ENCODE measurements around the gene CLPTM1L.

- TF ChIP-seq SMC3 (conservative IDR thresholded peaks at IDR 0.05; ENCODE audit: poor library complexity) (no peak), EP300 (conservative IDR thresholded peaks at IDR 0.05; ENCODE audit: poor library complexity, severe bottlenecking) (no peak), EZH2 (IDR thresholded peaks at IDR 0.05; ENCODE audit: borderline replicate concordance, insufficient read depth, low read length, poor library complexity, severe bottlenecking) (no peak)
These were observed 12.4 kb downstream of the CLPTM1L start for GRCh38 chr5:1332461-1333001.

Measured in neural cell (in vitro differentiated cells).